HepG2 (cell line): ENCODE data around the gene CDC34. TPM values are rescaled to one million over a fixed set of nuclear protein-coding genes. Genes with fewer than 3 reads are reported as not detected.
A peak's percentile ranks its signal among the peaks of the same experiment; 100 is the strongest.

ENCODE experiments used
- AHR ChIP-seq: IDR thresholded peaks from 2 replicates; pipeline ENCODE4 v1.6.1; 2018; ENCODE audit warnings: missing genetic modification reagents, missing compliant biosample characterization
- ARID2 ChIP-seq: sonication (generic); formaldehyde crosslinking; IDR thresholded peaks from 2 replicates; pipeline ENCODE4 v1.8.1; 2022; ENCODE audit warnings: mild to moderate bottlenecking, missing genetic modification reagents, borderline replicate concordance
- NFE2L2 ChIP-seq: fragments of 150-350 bp; IDR thresholded peaks from 2 replicates; pipeline ENCODE4 v1.6.1; 2014; ENCODE audit warnings: low read length
- PHF8 ChIP-seq: sonication (generic); formaldehyde crosslinking; IDR thresholded peaks from 2 replicates; pipeline ENCODE4 v1.5.0; 2020; ENCODE audit warnings: missing genetic modification reagents
- PLRG1 ChIP-seq: fragments of 450-650 bp; conservative IDR thresholded peaks from 2 replicates; pipeline ENCODE4 v1.6.1; 2016
- PTBP1 ChIP-seq: fragments of 200-400 bp; formaldehyde crosslinking; IDR thresholded peaks from 2 replicates; pipeline ENCODE4 v1.6.1; 2018; ENCODE audit warnings: low read length, low read depth; ENCODE audit not compliant: poor library complexity, severe bottlenecking
- SPEN ChIP-seq: sonication (generic); formaldehyde crosslinking; IDR thresholded peaks from 2 replicates; pipeline ENCODE4 v1.5.1; 2020; ENCODE audit warnings: low read depth, mild to moderate bottlenecking, missing genetic modification reagents
- SRY ChIP-seq: sonication (generic); formaldehyde crosslinking; IDR thresholded peaks from 2 replicates; pipeline ENCODE4 v1.8.0; 2022; ENCODE audit warnings: mild to moderate bottlenecking, missing genetic modification reagents
- TOPORS ChIP-seq: sonication (generic); formaldehyde crosslinking; IDR thresholded peaks from 2 replicates; pipeline ENCODE4 v1.8.0; 2023; ENCODE audit warnings: mild to moderate bottlenecking, missing genetic modification reagents
- ZBTB7A ChIP-seq: sonication (generic); formaldehyde crosslinking; IDR thresholded peaks from 2 replicates; pipeline ENCODE4 v1.8.0; 2022; ENCODE audit warnings: mild to moderate bottlenecking, missing genetic modification reagents
- ZMYM2 ChIP-seq: sonication (generic); formaldehyde crosslinking; IDR thresholded peaks from 2 replicates; pipeline ENCODE4 v1.8.0; 2022; ENCODE audit warnings: mild to moderate bottlenecking, missing genetic modification reagents
- ZNF569 ChIP-seq: sonication (generic); formaldehyde crosslinking; IDR thresholded peaks from 2 replicates; pipeline ENCODE4 v1.5.0; 2020; ENCODE audit warnings: mild to moderate bottlenecking, missing genetic modification reagents, moderate library complexity, borderline replicate concordance
- ZNF572 ChIP-seq: sonication (generic); formaldehyde crosslinking; IDR thresholded peaks from 2 replicates; pipeline ENCODE4 v1.5.1; 2020; ENCODE audit warnings: mild to moderate bottlenecking, missing genetic modification reagents
- polyA plus RNA-seq, 8 experiments: library from polyadenylated mRNA; depleted of rRNA in 3 of 8; stranded (reverse) in 7 of 8; unstranded in 1 of 8; fragments of >200 nt; fragmentation: Illumina TruSeq in 4 of 8; extraction: Trizol in 4 of 8; gene quantifications; 2 replicates each; pipeline versions ENCODE4 v1.2.1 to v1.2.3, GENCODE V29; 2011 to 2016; ENCODE audit warnings: low read depth in 4 of 8, missing spikeins in 1 of 8, mixed read lengths in 1 of 8; ENCODE audit not compliant: insufficient read depth in 1 of 8
- total RNA-seq, 5 experiments: library from RNA; depleted of rRNA; stranded (reverse); fragments of >200 nt; fragmentation: Illumina TruSeq; extraction: Trizol; gene quantifications; 2 replicates each; pipeline ENCODE4 v1.2.3, GENCODE V29; 2016; ENCODE audit warnings: low read depth in 1 of 5
- TF ChIP-seq, protein P1 (sequence below): sonication (generic); formaldehyde crosslinking; IDR thresholded peaks from 2 replicates; pipeline ENCODE4 v1.5.0; 2020; ENCODE audit warnings: mild to moderate bottlenecking, missing genetic modification reagents
- TF ChIP-seq, protein P2 (sequence below): sonication (generic); formaldehyde crosslinking; IDR thresholded peaks from 2 replicates; pipeline ENCODE4 v1.8.1; 2022; ENCODE audit warnings: mild to moderate bottlenecking, missing genetic modification reagents
- TF ChIP-seq, protein P3 (sequence below): sonication (generic); formaldehyde crosslinking; IDR thresholded peaks from 2 replicates; pipeline ENCODE4 v1.4.0; 2020; ENCODE audit warnings: mild to moderate bottlenecking, missing genetic modification reagents
- TF ChIP-seq, protein P4 (sequence below): sonication (generic); formaldehyde crosslinking; IDR thresholded peaks from 2 replicates; pipeline ENCODE4 v1.5.0; 2020; ENCODE audit warnings: missing genetic modification reagents, mild to moderate bottlenecking, borderline replicate concordance
- TF ChIP-seq, protein P5 (sequence below): sonication (generic); formaldehyde crosslinking; IDR thresholded peaks from 2 replicates; pipeline ENCODE4 v1.5.1; 2020; ENCODE audit warnings: missing genetic modification reagents, mild to moderate bottlenecking, borderline replicate concordance
- TF ChIP-seq, protein P6 (sequence below), 2 experiments: fragments of 450-650 bp in 1 of 2; sonication (generic) in 1 of 2; formaldehyde crosslinking; IDR thresholded peaks; 2 replicates each; pipeline versions ENCODE4 v1.5.0 to v1.8.0; 2020 to 2022; ENCODE audit warnings: mild to moderate bottlenecking in 1 of 2, missing genetic modification reagents in 1 of 2
- TF ChIP-seq, protein P7 (sequence below): sonication (generic); formaldehyde crosslinking; IDR thresholded peaks from 2 replicates; pipeline ENCODE4 v1.8.0; 2022; ENCODE audit warnings: low read depth, missing genetic modification reagents

The CDC34 gene
- total and polyA plus RNA-seq, 2 of the 13 experiments (the other 11 are each of a cell fraction or from before 2014, with no cell fraction given): 138 to 150 TPM

DNA sequence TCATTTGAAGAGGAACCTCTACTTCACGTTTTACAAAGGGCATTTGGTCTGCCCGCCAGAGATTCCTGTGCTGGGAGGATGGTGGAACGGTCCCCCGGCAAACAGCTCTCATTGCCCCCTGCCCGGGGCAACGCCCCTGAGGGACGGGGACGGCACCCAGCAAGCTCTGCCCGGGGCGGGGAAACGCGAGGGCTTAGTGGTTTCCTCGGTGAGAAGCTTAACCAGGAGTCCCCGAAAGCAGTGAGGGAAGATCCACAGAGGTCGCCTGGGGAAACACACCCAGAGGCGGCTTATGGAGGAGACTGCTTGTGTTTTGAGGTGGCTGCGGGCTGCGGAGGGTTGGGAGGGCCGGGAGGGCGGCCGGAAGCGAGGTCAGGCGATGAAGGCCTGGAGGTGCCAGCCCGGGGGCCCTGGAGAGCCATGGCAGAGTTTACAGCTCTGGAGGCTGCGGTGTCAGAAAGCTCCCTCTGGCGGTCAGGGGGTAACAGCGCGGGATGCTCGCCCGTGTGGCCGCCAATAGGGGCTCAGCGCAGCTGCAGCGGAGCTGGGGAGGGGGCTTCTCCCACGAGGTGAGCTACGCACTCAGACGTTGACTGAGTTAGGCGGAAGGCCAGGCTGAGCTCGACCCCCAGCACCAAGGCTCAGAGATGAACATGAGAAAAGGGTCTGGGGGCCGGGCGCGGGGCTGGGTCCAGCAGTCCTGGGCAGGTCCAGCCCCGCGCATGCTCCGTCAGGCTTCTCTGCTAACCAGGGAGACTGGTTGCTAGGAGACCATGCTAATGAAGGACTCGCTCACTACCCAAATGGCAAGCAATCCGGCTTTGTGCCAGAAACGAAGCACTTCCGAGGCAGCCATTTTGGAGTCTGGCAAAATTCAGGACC, 24.9 kb upstream of the CDC34 start (continued):
- TF ChIP-seq, protein P1, sequence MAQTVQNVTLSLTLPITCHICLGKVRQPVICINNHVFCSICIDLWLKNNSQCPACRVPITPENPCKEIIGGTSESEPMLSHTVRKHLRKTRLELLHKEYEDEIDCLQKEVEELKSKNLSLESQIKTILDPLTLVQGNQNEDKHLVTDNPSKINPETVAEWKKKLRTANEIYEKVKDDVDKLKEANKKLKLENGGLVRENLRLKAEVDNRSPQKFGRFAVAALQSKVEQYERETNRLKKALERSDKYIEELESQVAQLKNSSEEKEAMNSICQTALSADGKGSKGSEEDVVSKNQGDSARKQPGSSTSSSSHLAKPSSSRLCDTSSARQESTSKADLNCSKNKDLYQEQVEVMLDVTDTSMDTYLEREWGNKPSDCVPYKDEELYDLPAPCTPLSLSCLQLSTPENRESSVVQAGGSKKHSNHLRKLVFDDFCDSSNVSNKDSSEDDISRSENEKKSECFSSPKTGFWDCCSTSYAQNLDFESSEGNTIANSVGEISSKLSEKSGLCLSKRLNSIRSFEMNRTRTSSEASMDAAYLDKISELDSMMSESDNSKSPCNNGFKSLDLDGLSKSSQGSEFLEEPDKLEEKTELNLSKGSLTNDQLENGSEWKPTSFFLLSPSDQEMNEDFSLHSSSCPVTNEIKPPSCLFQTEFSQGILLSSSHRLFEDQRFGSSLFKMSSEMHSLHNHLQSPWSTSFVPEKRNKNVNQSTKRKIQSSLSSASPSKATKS (CRISPR knock-in tag): no peak
- TF ChIP-seq, protein P2, sequence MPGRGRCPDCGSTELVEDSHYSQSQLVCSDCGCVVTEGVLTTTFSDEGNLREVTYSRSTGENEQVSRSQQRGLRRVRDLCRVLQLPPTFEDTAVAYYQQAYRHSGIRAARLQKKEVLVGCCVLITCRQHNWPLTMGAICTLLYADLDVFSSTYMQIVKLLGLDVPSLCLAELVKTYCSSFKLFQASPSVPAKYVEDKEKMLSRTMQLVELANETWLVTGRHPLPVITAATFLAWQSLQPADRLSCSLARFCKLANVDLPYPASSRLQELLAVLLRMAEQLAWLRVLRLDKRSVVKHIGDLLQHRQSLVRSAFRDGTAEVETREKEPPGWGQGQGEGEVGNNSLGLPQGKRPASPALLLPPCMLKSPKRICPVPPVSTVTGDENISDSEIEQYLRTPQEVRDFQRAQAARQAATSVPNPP (CRISPR knock-in tag): no peak
- TF ChIP-seq, protein P3, sequence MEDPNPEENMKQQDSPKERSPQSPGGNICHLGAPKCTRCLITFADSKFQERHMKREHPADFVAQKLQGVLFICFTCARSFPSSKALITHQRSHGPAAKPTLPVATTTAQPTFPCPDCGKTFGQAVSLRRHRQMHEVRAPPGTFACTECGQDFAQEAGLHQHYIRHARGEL (CRISPR knock-in tag): no peak
- TF ChIP-seq, protein P4, sequence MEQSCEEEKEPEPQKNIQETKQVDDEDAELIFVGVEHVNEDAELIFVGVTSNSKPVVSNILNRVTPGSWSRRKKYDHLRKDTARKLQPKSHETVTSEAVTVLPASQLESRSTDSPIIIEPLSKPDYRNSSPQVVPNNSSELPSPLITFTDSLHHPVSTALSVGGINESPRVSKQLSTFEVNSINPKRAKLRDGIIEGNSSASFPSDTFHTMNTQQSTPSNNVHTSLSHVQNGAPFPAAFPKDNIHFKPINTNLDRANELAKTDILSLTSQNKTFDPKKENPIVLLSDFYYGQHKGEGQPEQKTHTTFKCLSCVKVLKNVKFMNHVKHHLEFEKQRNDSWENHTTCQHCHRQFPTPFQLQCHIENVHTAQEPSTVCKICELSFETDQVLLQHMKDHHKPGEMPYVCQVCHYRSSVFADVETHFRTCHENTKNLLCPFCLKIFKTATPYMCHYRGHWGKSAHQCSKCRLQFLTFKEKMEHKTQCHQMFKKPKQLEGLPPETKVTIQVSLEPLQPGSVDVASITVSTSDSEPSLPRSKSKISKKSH (CRISPR knock-in tag): peak; percentile 92
- TF ChIP-seq ARID2 (CRISPR knock-in tag) (no peak), ZMYM2 (CRISPR knock-in tag) (no peak), ZNF569 (CRISPR knock-in tag) (0 out of 2 replicates have a peak, but pooled peaks have one; percentile 29), NFE2L2 (no peak), SPEN (CRISPR knock-in tag) (peak; percentile 60), TOPORS (no peak), PLRG1 (no peak), PHF8 (CRISPR knock-in tag) (peak; percentile 64), ZNF572 (CRISPR knock-in tag) (peak; percentile 44; the same call in 1 of the 2 replicates), AHR (CRISPR knock-in tag) (0 out of 2 replicates have a peak, but pooled peaks have one; percentile 60), ZBTB7A (CRISPR knock-in tag) (peak; percentile 99), PTBP1 (no peak), SRY (0 out of 2 replicates have a peak, but pooled peaks have one; percentile 22)
- TF ChIP-seq, protein P5, sequence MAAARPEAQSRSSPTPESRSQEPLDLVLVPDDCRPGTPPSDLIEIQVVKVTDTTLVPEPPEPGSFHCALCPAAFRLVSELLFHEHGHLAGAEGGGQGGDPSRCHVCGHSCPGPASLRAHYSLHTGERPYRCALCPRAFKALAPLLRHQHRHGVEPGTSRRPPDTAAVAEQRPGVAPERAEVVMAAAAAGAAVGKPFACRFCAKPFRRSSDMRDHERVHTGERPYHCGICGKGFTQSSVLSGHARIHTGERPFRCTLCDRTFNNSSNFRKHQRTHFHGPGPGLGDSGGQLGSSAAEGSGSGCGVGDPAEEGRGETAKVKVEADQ (CRISPR knock-in tag): no peak
- TF ChIP-seq, protein P6, sequence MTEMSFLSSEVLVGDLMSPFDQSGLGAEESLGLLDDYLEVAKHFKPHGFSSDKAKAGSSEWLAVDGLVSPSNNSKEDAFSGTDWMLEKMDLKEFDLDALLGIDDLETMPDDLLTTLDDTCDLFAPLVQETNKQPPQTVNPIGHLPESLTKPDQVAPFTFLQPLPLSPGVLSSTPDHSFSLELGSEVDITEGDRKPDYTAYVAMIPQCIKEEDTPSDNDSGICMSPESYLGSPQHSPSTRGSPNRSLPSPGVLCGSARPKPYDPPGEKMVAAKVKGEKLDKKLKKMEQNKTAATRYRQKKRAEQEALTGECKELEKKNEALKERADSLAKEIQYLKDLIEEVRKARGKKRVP (CRISPR knock-in tag; IDR thresholded peaks at IDR 0.05): no peak
- TF ChIP-seq, protein P7, sequence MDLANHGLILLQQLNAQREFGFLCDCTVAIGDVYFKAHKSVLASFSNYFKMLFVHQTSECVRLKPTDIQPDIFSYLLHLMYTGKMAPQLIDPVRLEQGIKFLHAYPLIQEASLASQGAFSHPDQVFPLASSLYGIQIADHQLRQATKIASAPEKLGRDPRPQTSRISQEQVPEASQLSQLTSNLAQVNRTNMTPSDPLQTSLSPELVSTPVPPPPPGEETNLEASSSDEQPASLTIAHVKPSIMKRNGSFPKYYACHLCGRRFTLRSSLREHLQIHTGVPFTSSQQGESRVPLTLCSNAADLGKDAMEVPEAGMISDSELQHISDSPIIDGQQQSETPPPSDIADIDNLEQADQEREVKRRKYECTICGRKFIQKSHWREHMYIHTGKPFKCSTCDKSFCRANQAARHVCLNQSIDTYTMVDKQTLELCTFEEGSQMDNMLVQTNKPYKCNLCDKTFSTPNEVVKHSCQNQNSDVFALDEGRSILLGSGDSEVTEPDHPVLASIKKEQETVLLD (CRISPR knock-in tag): no peak
